HepG2 (cell line): ENCODE results near the gene PAQR7. TPM values are rescaled to one million over a fixed set of nuclear protein-coding genes. Genes with fewer than 3 reads are reported as not detected.

Experiments
- AHR ChIP-seq: IDR thresholded peaks from 2 replicates; pipeline ENCODE4 v1.6.1; 2018; ENCODE audit warnings: missing genetic modification reagents, missing compliant biosample characterization
- HNRNPLL ChIP-seq: fragments of 200-400 bp; formaldehyde crosslinking; IDR thresholded peaks from 2 replicates; pipeline ENCODE4 v1.6.1; 2017; ENCODE audit warnings: mild to moderate bottlenecking, low read depth, low read length; ENCODE audit not compliant: poor library complexity, severe bottlenecking
- NCOR1 ChIP-seq: fragments of 200-600 bp; sonication (generic); IDR thresholded peaks from 2 replicates; pipeline ENCODE4 v1.7.0; 2017; ENCODE audit warnings: antibody characterized with exemption, low read length, borderline replicate concordance
- PHB2 ChIP-seq: fragments of 450-650 bp; IDR thresholded peaks from 2 replicates; pipeline ENCODE4 v1.6.1; 2018; ENCODE audit not compliant: partially characterized antibody
- RELA ChIP-seq: sonication (generic); formaldehyde crosslinking; IDR thresholded peaks from 2 replicates; pipeline ENCODE4 v1.4.0; 2020; ENCODE audit warnings: missing genetic modification reagents
- U2AF1 ChIP-seq: fragments of 200-400 bp; formaldehyde crosslinking; optimal IDR thresholded peaks from 2 replicates; pipeline ENCODE3; 2017; ENCODE audit warnings: mild to moderate bottlenecking, low read depth, low read length
- WIZ ChIP-seq: sonication (generic); formaldehyde crosslinking; IDR thresholded peaks from 2 replicates; pipeline ENCODE4 v1.5.1; 2020; ENCODE audit warnings: mild to moderate bottlenecking, missing genetic modification reagents
- ZNF296 ChIP-seq: sonication (generic); formaldehyde crosslinking; conservative IDR thresholded peaks from 2 replicates; pipeline ENCODE4 v1.5.0; 2020; ENCODE audit warnings: mild to moderate bottlenecking, missing genetic modification reagents
- ZNF30 ChIP-seq: sonication (generic); formaldehyde crosslinking; IDR thresholded peaks from 2 replicates; pipeline ENCODE4 v1.5.0; 2020; ENCODE audit warnings: mild to moderate bottlenecking, missing genetic modification reagents
- ZNF343 ChIP-seq: sonication (generic); formaldehyde crosslinking; IDR thresholded peaks from 2 replicates; pipeline ENCODE4 v1.4.0; 2020; ENCODE audit warnings: mild to moderate bottlenecking, missing genetic modification reagents
- ZNF550 ChIP-seq: sonication (generic); formaldehyde crosslinking; IDR thresholded peaks from 2 replicates; pipeline ENCODE4 v1.4.0; 2020; ENCODE audit warnings: mild to moderate bottlenecking, missing genetic modification reagents, borderline replicate concordance
- ZNF558 ChIP-seq: sonication (generic); formaldehyde crosslinking; IDR thresholded peaks from 2 replicates; pipeline ENCODE4 v1.9.0; 2022; ENCODE audit warnings: mild to moderate bottlenecking, missing genetic modification reagents, borderline replicate concordance
- polyA plus RNA-seq, 8 experiments: library from polyadenylated mRNA; depleted of rRNA in 3 of 8; stranded (reverse) in 7 of 8; unstranded in 1 of 8; fragments of >200 nt; fragmentation: Illumina TruSeq in 4 of 8; extraction: Trizol in 4 of 8; gene quantifications; 2 replicates each; pipeline versions ENCODE4 v1.2.1 to v1.2.3, GENCODE V29; 2011 to 2016; ENCODE audit warnings: low read depth in 4 of 8, missing spikeins in 1 of 8, mixed read lengths in 1 of 8; ENCODE audit not compliant: insufficient read depth in 1 of 8
- total RNA-seq, 5 experiments: library from RNA; depleted of rRNA; stranded (reverse); fragments of >200 nt; fragmentation: Illumina TruSeq; extraction: Trizol; gene quantifications; 2 replicates each; pipeline ENCODE4 v1.2.3, GENCODE V29; 2016; ENCODE audit warnings: low read depth in 1 of 5
- TF ChIP-seq, protein P1 (sequence below): sonication (generic); formaldehyde crosslinking; IDR thresholded peaks from one replicate; pipeline ENCODE4 v1.5.1; 2020; ENCODE audit warnings: mild to moderate bottlenecking, missing genetic modification reagents; ENCODE audit errors: not compliant biosample characterization
- TF ChIP-seq, protein P2 (sequence below), 2 experiments: sonication (generic) in 1 of 2; formaldehyde crosslinking in 1 of 2; IDR thresholded peaks; 2 replicates each; pipeline versions ENCODE4 v1.4.0 to v1.6.1; 2018 to 2020; ENCODE audit warnings: missing genetic modification reagents in 2 of 2, borderline replicate concordance in 1 of 2, low read depth in 1 of 2, mild to moderate bottlenecking in 1 of 2, missing biosample characterization in 1 of 2
- TF ChIP-seq, protein P3 (sequence below): sonication (generic); formaldehyde crosslinking; IDR thresholded peaks from 2 replicates; pipeline ENCODE4 v1.4.0; 2020; ENCODE audit warnings: missing genetic modification reagents

PAQR7 gene
- total and polyA plus RNA-seq, 2 of the 13 experiments (the other 11 are each of a cell fraction or from before 2014, with no cell fraction given) = 13.2 to 16.6 TPM

DNA sequence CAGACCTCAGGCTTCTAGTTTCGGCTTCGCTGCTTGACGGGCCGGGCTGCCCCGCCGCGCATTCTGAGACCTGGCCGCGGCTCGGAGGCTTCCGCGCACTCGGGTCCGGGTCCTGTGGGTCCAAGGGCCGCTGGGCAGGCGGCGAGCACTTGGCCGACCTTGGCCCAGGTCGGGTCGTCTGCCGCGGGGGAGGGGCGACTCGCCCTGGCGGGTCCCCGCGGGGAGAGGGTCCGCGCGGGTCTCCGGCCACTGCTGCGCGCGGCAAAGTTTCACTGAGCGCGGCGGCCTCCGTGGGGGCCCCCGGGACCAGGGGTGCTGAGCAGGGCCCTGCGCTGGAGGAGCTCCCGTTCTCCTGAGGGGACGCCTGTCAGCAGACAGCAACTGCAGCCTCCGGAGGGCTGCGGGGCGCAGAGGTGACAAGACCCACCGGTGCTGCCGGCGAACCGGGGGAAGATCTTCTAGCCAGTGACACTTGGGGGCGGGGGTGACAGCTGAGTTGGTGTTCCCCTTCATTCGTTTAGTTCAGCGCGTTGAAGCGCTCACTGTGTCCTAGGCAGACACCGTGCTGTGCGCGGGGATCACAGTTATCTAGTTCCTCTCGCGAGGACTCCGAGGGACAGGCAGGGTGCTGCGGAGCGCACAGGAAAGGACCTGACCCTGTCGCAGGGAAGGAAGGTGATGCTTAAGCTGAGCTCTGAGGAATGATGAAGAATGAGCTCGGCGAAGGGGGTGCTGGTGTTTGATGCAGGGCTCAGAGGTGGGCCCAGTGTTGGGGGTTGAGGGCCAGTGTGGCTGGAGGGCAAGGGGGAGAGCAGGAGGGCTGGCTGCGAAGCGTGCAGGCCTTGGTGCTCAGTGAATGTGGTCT, 55.0 kb downstream of the PAQR7 start (continued):
- TF ChIP-seq, protein P1, sequence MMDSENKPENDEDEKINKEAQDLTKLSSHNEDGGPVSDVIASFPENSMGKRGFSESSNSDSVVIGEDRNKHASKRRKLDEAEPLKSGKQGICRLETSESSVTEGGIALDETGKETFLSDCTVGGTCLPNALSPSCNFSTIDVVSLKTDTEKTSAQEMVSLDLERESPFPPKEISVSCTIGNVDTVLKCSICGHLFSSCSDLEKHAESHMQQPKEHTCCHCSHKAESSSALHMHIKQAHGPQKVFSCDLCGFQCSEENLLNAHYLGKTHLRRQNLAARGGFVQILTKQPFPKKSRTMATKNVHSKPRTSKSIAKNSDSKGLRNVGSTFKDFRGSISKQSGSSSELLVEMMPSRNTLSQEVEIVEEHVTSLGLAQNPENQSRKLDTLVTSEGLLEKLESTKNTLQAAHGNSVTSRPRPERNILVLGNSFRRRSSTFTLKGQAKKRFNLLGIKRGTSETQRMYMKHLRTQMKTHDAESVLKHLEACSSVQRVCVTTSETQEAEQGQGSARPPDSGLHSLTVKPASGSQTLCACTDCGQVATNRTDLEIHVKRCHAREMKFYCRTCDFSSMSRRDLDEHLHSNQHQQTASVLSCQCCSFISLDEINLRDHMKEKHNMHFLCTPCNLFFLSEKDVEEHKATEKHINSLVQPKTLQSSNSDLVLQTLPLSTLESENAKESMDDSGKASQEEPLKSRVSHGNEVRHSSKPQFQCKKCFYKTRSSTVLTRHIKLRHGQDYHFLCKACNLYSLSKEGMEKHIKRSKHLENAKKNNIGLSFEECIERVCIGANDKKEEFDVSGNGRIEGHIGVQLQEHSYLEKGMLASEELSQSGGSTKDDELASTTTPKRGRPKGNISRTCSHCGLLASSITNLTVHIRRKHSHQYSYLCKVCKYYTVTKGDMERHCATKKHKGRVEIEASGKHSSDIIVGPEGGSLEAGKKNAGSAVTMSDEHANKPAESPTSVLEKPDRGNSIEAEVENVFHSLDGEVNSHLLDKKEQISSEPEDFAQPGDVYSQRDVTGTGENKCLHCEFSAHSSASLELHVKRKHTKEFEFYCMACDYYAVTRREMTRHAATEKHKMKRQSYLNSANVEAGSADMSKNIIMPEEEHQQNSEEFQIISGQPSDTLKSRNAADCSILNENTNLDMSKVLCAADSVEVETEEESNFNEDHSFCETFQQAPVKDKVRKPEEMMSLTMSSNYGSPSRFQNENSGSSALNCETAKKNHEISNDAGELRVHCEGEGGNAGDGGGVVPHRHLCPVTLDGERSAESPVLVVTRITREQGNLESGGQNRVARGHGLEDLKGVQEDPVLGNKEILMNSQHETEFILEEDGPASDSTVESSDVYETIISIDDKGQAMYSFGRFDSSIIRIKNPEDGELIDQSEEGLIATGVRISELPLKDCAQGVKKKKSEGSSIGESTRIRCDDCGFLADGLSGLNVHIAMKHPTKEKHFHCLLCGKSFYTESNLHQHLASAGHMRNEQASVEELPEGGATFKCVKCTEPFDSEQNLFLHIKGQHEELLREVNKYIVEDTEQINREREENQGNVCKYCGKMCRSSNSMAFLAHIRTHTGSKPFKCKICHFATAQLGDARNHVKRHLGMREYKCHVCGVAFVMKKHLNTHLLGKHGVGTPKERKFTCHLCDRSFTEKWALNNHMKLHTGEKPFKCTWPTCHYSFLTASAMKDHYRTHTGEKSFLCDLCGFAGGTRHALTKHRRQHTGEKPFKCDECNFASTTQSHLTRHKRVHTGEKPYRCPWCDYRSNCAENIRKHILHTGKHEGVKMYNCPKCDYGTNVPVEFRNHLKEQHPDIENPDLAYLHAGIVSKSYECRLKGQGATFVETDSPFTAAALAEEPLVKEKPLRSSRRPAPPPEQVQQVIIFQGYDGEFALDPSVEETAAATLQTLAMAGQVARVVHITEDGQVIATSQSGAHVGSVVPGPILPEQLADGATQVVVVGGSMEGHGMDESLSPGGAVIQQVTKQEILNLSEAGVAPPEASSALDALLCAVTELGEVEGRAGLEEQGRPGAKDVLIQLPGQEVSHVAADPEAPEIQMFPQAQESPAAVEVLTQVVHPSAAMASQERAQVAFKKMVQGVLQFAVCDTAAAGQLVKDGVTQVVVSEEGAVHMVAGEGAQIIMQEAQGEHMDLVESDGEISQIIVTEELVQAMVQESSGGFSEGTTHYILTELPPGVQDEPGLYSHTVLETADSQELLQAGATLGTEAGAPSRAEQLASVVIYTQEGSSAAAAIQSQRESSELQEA (CRISPR knock-in tag) = peak; percentile 27
- peak; percentile 7 for TF ChIP-seq HNRNPLL
- TF ChIP-seq RELA = 0 out of 2 replicates have a peak, but pooled peaks have one; percentile 13
- peak; percentile 31; the same call in 1 of the 2 replicates for TF ChIP-seq ZNF296 (CRISPR knock-in tag)
- TF ChIP-seq AHR (CRISPR knock-in tag) = 0 out of 2 replicates have a peak, but pooled peaks have one; percentile 41
- 0 out of 2 replicates have a peak, but pooled peaks have one; percentile 18 for TF ChIP-seq WIZ (CRISPR knock-in tag)
- peak; percentile 53 for TF ChIP-seq U2AF1
- peak; percentile 35; the same call in 1 of the 2 replicates for TF ChIP-seq ZNF558 (CRISPR knock-in tag)
- TF ChIP-seq NCOR1 = peak; percentile 15; the same call in 1 of the 2 replicates
- TF ChIP-seq, protein P2, sequence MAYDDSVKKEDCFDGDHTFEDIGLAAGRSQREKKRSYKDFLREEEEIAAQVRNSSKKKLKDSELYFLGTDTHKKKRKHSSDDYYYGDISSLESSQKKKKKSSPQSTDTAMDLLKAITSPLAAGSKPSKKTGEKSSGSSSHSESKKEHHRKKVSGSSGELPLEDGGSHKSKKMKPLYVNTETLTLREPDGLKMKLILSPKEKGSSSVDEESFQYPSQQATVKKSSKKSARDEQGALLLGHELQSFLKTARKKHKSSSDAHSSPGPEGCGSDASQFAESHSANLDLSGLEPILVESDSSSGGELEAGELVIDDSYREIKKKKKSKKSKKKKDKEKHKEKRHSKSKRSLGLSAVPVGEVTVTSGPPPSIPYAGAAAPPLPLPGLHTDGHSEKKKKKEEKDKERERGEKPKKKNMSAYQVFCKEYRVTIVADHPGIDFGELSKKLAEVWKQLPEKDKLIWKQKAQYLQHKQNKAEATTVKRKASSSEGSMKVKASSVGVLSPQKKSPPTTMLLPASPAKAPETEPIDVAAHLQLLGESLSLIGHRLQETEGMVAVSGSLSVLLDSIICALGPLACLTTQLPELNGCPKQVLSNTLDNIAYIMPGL (CRISPR knock-in tag; IDR thresholded peaks at IDR 0.05; ENCODE audit: borderline replicate concordance in 1 of 2, low read depth in 1 of 2) = peak; percentile 28 to 78; a peak in 2 of 4 replicates
- no peak for TF ChIP-seq PHB2
- no peak for TF ChIP-seq ZNF550 (CRISPR knock-in tag)
- 0 out of 2 replicates have a peak, but pooled peaks have one; percentile 21 for TF ChIP-seq ZNF343 (CRISPR knock-in tag)
- TF ChIP-seq, protein P3, sequence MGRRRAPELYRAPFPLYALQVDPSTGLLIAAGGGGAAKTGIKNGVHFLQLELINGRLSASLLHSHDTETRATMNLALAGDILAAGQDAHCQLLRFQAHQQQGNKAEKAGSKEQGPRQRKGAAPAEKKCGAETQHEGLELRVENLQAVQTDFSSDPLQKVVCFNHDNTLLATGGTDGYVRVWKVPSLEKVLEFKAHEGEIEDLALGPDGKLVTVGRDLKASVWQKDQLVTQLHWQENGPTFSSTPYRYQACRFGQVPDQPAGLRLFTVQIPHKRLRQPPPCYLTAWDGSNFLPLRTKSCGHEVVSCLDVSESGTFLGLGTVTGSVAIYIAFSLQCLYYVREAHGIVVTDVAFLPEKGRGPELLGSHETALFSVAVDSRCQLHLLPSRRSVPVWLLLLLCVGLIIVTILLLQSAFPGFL (CRISPR knock-in tag) = no peak
- peak; percentile 13; the same call in 1 of the 2 replicates for TF ChIP-seq ZNF30 (CRISPR knock-in tag)
